Suprapubic skin (tissue), 4 donors: ENCODE data around the gene TSHZ2.

Source experiments
- CTCF ChIP-seq, 2 donors: fragments of 200-600 bp in 1 of 2; fragments of 450-650 bp in 1 of 2; sonication (generic) in 1 of 2; IDR thresholded peaks; one replicate each; pipeline ENCODE4 v1.5.1; 2016 to 2019; ENCODE audit warnings: antibody characterized with exemption in 2 of 2, mild to moderate bottlenecking in 1 of 2, moderate library complexity in 1 of 2
- EP300 ChIP-seq: sonication (generic); formaldehyde crosslinking; IDR thresholded peaks from one replicate; pipeline ENCODE4 v1.6.1; 2017; ENCODE audit warnings: antibody characterized with exemption
- POLR2A ChIP-seq, 2 donors: fragments of 450-650 bp; IDR thresholded peaks; one replicate each; pipeline ENCODE4 v1.6.1; 2017; ENCODE audit warnings: antibody characterized with exemption in 2 of 2, mild to moderate bottlenecking in 2 of 2, moderate library complexity in 2 of 2
- POLR2AphosphoS5 ChIP-seq, 3 donors: sonication (generic); formaldehyde crosslinking; IDR thresholded peaks; one replicate each; pipeline ENCODE4 v1.6.1; 2017; ENCODE audit warnings: antibody characterized with exemption in 3 of 3

DNA sequence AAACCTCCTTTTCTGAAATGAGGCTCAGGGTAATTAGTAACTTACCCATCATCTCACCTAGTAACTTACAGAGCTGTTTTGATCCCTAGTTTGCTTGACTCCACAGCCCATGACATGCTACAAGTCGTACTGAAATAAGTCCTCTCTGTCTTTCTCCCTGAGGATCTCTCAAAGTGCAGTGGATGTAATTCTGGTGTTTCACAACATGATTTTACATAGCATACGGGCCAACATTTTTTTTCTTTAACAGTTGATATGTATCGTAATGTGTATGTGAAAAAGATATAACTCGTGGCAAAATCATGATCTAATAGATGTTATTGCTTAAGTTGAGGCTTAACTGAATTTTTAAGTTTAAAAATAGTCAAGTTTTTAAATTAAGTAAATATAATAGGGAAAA is 45.0 kb downstream of the TSHZ2 start:
- no peak for TF ChIP-seq POLR2A (IDR thresholded peaks at IDR 0.05)
- no peak for TF ChIP-seq CTCF (IDR thresholded peaks at IDR 0.05)
- no peak for TF ChIP-seq POLR2AphosphoS5 (IDR thresholded peaks at IDR 0.05)
- no peak for TF ChIP-seq EP300
